GM18502 (cell line): Measurements from ENCODE around the gene SIAE.

Experiments used
- ATAC-seq: cut with Tn5 transposase; IDR thresholded peaks from one replicate; pipeline ENCODE4 v1.9.1; 2021; ENCODE audit warnings: mild to moderate bottlenecking; ENCODE audit not compliant: unreplicated experiment, poor library complexity

The SIAE gene

GRCh38 chr11:124673333-124674167 lies at the start of gene SIAE, which contains the start of gene SPA17:
SIAE (minus strand) TSS chr11:124673739; CDS start chr11:124673708, 31 bp downstream.
SPA17 (plus strand) TSS chr11:124673904; CDS start chr11:124675265, 1,361 bp downstream.
- ATAC-seq, result peak; percentile 87

DNA sequence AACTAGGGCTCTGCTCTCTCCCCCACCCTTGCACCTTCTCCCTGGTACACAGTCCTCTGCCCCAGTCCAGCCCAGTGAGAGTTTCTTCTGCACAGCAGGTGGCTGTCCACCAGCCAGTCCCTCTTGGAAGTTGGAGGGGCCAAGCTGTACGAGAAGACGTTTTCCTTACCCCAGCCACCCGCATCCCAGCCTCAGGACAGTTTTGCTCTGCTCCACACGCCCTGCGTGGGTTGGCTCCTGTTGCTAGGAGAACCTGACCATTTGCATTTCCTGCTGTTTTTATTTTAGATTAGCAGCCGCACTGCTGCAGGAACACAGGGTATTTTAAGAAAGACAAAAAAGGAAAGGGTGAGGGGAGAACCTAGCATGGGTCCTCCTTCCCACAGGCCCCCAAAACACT lies 48.6 kb upstream of the SIAE start:
- no peak for ATAC-seq

DNA sequence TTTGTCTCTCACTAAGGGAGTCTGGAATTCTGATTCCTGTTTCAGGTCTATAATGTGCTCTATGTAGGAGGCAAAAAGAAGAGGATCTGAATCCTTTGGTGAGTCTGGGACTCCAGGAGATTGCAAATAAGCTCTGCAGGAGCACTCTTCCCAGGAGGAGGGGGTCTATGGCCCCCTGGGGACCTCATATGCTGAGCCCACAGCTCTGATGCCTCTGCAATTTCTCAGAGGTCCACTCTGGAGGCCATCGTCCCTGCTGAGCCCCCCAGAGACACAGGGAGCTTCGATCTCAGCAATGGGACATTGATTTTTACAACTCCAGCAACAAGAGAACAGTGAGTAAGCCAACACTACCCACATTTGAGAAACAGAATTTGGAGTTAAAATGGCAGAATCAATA lies 46.0 kb upstream of the SIAE start:
- no peak for ATAC-seq

DNA sequence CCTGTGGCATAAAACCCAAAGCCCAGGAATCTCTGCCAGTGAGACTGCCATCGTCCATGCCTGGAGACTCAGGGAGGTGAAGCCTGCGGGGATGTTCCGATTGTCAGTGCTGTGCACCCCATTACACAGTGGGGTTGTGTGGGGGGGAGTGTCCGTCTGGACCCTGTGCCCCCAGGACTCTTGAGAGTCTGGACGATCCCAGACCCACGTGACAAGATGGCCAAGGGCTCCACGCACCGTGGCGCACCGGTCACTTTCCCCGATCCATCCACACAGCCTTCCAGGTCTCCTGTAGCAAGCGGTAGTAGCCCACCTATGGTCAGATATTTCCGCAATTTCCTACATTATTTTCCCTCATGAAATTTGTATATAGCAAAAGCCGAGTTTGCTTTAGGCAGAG lies 45.3 kb upstream of the SIAE start:
- ATAC-seq, result no peak

DNA sequence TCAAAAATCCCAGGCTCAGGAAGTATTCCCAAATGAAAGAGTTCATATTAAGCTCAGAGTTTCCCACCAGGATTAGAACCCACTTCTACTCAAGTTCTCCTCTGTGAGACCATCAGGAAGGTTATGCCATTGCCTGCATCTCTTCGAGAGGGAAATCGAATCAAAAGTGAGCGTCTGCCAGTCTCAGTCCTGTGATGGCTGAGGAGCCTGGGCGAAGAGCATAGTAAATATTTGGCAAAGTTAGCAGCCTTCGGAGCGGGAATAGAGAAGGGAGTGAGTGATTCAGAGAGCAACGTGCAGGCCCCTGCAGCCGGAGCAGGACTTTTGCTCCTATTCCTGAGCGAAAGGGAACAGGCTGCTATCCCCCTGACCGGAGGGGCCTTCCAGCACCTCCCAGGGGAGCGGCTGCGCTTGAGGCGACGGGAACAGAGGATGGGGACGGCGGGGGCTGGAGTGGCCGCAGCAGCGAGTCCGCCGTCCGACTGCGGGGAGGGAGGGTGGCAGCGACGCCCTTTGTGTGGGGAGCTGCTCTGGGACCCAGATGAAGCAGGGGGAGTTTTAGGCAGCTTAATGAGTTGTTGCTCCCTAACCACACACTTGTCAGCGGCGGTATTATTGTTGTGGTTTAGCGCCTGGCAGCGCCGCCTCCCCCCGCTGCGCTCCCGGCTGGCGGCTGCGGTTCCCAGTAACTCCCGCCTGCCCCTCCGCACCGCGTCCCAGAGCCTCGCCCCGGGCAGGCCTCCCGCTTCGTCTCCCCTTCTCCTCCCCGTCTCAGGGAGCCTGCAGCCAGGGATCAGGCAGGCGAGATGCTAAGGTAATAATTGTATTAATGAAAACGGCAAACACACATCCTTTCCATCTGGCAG lies 44.5 kb upstream of the SIAE start:
- no peak for ATAC-seq

DNA sequence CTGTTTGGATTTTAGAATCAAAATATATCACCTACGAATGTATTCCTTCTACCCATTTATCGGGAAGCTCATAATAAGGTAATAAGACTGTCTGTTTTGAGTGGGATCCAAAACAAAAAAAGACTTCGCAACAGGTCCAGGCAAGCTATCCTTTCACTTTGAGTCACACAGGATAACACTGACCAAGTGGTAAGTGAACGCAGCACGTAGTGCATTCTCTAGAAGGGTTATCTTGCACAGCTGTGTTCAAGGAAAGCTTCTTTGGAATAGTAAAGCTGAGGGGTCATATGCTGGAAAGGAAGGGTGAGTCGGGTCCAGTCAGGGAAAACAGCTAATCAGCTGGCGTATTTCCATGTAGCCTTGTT lies 43.9 kb upstream of the SIAE start:
- peak; percentile 59 for ATAC-seq

DNA sequence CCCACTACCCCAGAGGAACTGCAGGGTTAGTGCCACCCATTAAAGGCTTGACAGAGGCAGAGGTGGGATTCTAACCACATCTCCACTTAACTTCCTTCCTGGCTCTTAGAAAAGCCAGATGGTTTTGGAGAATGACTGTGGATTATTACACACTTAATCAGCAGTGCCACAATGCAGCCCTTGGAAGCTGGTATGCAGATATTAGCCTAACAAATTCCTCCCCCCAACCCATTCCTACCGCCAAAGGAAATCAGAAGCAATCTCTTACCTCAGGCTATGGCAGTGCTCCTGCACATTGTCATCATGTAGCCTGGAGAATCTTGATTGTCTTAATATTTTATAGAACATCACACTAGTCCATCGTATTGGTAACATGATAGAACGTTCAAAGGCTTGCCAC lies 43.1 kb upstream of the SIAE start:
- ATAC-seq, result no peak

DNA sequence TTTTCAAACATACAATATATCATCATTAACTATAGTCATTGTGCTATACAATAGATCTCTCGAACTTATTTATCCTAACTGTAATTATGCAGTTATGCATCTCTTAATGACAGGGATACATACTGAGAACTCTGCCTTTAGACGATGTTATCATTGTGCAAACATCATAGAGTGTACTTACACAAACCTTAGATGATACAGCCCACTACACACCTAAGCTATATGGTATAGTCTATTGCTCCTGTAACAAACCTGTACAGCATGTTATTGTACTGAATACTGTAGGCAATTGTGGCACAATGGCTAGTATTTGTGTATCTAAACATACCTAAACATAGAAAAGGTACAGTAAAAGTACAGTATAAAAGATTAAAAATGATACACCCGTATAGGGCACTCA lies 38.9 kb upstream of the SIAE start:
- ATAC-seq, result no peak

- ATAC-seq, result no peak
Observed at GRCh38 chr11:124707829-124708228, 34.3 kb upstream of the SIAE start.

- no peak for ATAC-seq
Observed at GRCh38 chr11:124700028-124700427, 26.5 kb upstream of the SIAE start.

- ATAC-seq, result no peak
Observed at GRCh38 chr11:124699547-124699946, 26.0 kb upstream of the SIAE start.

DNA sequence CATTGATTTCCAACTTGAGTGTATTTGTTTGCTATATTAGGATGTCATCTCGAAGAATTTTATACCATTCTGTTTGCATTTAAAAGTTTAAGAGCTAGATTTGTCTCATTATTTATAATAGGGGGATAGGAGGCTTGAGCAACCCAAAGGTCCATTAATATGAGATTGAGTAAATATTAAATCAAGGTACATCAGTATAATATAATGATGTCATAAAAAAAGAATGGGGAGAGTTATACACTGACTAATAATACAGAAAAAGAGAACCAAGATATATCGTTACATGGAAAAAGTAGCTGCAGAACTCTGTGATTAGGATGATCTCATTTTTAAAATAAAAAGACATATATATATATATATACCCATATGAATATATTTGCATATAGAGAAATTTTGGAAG lies 19.6 kb upstream of the SIAE start:
- ATAC-seq, result no peak

- ATAC-seq, result no peak
Observed at GRCh38 chr11:124682443-124682842, 8.9 kb upstream of the SIAE start.

GRCh38 chr11:124681421-124681820 lies 7.9 kb upstream of the SIAE start:
- ATAC-seq, result no peak

DNA sequence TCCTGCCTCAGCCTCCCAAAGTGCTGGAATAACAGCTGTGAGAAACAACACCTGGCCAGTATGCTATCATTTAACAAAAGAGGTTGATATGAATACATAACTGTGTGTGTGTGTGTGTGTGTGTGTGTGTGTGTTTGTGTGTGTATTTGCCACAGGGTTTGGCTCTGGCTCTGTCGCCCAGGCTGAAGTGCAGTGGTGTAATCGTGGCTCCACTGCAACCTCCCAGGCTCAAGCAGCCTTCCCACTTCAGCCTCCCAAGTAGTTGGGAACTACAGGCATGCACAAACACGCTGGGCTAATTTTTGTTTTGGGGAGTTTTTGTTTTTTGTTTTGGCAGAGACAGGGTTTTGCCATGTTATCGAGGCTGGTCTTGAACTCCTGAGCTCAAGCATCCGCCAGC lies 4.9 kb upstream of the SIAE start:
- no peak for ATAC-seq

- no peak for ATAC-seq
Observed at GRCh38 chr11:124676386-124676785, 2.8 kb upstream of the SIAE start.

- no peak for ATAC-seq
Observed at GRCh38 chr11:124674571-124674970, 1.0 kb upstream of the SIAE start.

DNA sequence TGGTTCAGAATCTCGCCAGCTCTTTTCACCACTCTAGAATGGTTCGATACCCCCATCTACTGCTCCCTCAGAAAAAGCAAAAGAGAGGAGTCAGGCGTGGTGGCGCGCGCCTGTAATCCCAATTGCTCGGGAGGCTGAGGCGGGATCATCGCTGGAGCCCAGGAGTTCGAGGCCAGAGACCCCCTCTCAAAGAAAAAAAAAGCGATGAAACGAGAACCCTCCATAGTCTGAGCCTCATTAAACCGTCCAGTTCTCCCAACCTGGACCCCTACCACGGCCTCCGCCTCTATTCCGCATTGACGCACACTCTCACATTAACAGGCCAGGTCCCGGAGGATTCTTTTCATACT lies 604 bp upstream of the SIAE start:
- ATAC-seq, result no peak

- no peak for ATAC-seq
Observed at GRCh38 chr11:124672536-124673215, 863 bp downstream of the SIAE start.

GRCh38 chr11:124670732-124671131 lies 2.8 kb downstream of the SIAE start:
- peak; percentile 37 for ATAC-seq

DNA sequence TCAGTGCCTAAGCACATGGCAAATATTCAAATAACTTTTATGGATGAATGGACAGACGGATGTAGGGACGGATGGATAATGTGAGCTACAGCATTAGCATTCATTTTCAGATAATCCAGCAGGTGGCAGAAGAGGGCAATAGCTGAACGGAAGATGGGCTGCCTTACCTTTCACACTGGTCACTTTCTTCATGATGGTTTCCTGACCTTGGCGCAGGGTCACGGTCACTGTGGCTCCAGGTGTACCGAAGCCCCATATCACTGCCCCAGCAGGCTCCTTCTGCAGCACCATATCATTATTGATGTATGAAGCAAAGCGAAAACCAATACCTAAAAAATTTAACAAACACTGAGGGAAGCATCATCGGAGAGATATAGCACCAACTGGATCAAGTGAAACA lies 4.3 kb downstream of the SIAE start:
- ATAC-seq, result peak; percentile 37
